ENCODE data around the gene PEX11A.

GRCh38 chr15:89732451-89733172 is 42.1 kb upstream of the PEX11A start:
- no peak for TF ChIP-seq CTCF (conservative IDR thresholded peaks at IDR 0.05; ENCODE audit: low read depth, low read length)
- TF ChIP-seq EZH2 (IDR thresholded peaks at IDR 0.05; ENCODE audit: borderline replicate concordance, low read depth, low read length, poor library complexity, severe bottlenecking), result no peak

Data from A673 (cell line).